ENCODE results near the gene ACD.

ACD gene

DNA sequence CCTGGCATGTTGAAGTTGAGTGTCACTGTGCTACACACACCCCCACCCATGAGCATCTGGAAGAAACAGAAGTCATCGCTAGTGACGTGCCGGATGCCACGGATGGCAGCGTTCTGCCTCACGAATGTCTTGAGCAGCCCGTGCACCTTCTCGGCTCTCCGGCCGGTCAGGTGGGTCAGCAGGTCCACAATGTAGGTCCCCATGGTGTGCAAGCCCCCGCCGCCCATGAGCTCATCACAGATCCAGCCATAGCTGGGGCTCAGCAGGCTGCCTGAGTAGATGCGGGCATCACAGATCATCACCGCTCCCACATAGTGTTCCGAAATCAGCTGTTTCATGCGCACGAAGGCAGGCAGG, 15.5 kb upstream of the ACD start:
- H3K27ac ChIP-seq: peak overlapping the region; percentile 86
- TF ChIP-seq, protein P1, sequence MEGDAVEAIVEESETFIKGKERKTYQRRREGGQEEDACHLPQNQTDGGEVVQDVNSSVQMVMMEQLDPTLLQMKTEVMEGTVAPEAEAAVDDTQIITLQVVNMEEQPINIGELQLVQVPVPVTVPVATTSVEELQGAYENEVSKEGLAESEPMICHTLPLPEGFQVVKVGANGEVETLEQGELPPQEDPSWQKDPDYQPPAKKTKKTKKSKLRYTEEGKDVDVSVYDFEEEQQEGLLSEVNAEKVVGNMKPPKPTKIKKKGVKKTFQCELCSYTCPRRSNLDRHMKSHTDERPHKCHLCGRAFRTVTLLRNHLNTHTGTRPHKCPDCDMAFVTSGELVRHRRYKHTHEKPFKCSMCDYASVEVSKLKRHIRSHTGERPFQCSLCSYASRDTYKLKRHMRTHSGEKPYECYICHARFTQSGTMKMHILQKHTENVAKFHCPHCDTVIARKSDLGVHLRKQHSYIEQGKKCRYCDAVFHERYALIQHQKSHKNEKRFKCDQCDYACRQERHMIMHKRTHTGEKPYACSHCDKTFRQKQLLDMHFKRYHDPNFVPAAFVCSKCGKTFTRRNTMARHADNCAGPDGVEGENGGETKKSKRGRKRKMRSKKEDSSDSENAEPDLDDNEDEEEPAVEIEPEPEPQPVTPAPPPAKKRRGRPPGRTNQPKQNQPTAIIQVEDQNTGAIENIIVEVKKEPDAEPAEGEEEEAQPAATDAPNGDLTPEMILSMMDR (conservative IDR thresholded peaks at IDR 0.05): no peak
- no peak for TF ChIP-seq ZFX (IDR thresholded peaks at IDR 0.05)

DNA sequence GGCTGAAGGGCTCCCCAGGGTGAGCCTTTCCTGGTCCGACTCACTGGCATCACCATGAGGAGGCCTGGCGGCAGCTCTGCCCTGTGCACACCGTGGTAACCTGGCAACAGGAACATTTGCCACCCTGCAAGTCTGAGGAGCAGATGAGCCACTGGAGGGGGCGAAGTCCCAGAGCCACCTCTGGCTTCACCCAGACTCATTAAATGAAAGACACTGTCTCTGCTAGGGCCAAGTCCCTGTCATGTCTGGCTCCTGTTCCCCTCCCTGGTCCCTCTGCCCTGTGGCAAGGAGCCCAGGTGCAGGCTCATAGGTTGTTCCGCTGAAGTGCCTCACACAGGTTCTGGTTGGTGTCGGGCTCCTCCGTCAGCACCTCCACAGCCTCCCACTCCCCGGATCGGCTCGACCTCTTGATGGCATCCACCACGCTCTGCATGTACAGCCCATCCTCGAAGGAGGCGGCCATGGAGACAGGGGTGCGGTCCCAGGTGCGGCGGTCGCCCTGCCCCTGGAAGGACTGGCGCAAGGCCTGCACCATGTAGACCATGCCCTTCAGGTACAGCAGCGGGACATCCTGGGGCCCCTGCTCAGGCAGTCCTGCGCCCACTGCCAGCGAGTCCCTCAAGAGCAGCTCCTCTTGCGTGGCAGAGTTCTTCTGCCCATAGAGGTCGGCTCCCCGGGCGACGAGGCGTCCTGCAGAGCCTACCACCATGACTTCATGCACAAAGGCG, 15.0 kb upstream of the ACD start:
- TF ChIP-seq, protein P1 (conservative IDR thresholded peaks at IDR 0.05): no peak
- no peak for TF ChIP-seq ZFX (IDR thresholded peaks at IDR 0.05)
- H3K27ac ChIP-seq: peak overlapping the region; percentile 86

DNA sequence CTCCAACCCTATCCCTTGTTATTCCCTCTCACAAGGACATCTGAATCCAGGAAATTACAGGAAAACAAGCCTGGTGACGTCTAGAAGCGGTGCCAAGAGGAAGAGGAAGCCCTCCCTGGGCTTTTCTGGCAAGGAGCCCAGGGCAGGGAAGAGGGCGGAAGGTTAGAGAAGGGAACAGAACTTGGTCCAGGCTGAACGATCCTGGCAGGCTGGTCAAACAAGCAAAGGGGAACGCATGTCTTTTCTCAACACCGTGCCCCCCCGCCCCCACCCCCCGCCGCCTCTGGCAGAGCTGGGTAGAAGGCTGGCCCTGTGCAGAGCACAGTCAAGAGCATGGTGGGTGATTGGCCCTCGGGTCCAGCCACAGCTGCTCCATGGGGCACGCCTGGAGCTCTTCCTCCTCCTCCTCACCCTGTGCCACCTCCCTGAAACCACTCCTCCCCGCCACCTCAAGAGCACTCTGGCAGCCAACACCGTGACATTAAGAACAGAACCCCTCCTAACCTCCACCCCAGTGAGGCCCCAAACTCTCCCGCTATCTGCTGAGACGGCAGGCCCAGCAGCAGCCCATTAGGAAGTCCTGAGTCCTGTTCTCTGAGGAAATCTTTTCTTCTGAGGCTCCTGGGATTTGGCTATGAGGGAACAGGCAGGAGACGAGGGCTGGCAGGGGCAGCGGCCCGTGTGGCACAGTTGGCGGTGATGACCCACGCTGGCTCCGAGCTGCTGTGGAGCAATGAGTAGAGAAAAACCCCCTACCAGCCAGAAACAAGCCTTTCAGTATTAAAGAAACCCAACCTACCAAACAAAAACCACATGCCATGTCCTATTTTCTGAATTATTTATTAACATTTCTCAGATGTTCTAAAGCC, 13.9 kb upstream of the ACD start:
- peak overlapping the region; percentile 86 for H3K27ac ChIP-seq

DNA sequence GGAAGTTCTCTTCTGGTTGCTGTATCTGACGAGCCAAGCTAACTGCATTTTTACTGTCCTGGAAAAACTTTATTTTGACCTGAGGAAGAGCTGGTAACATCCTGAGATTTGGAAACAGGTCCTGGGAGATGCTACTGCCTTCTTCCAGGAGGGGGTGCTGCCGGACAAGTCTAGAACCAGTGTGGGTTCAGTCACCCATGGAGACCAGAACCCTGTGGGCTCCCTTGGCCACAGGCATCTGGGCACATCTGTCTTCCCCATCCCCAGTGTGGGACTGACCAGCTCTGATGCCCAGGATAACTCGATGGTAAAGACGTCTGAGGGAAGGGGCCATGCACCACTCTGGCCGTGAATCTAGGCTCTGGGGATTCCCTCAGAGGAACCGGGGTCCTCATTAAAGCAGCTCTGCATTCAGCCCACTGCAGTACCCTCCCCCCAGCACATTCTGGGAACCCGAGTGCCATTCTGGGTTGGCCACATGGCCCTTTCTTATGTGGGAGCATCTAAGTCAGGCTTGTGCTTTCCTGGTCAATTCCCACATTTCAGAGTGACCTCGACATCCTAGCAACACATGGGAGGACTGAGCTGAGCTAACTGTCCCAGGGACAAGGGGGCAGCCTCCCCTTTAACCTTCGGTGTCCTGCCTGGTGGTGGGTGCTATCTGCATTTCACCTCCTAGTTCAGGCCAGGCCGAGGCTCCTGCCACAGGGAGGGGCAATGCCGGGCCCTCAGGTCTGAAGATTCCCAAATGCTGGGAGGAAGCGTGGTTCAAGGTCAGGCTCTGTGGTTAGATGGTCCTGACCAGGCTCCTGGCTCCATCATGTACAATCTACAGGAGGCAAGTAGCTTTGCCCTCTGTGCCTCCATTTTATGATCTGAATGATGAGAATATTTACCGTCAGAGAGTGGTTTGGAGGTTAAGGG, 12.9 kb upstream of the ACD start:
- peak overlapping the region; percentile 86 for H3K27ac ChIP-seq
- TF ChIP-seq, protein P1 (conservative IDR thresholded peaks at IDR 0.05): peak; percentile 86
- no peak for TF ChIP-seq ZFX (IDR thresholded peaks at IDR 0.05)

More for the DNA sequence above, 13.9 kb upstream of the ACD start:
- TF ChIP-seq, protein P1 (conservative IDR thresholded peaks at IDR 0.05): no peak
- TF ChIP-seq ZFX (IDR thresholded peaks at IDR 0.05): no peak

DNA sequence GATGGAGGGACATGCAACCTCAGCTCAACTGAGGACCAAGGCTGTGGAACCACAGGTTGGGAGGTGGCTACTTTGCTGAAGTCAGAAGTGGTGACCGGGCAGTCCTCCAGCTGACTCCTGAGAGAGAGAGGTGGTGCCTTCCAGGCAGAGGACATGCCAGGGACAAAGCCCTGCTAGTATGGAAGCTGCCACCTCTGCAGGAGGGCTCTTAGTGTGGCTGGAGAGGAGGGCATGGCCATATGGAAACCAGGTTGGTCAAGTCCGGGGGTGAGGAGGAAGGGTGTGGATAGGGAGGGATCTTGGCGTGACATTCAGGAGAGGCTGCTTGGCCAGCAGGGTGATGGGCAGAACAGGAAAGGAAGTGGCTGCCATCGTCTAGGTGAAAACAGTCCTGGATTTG, 12.2 kb upstream of the ACD start:
- TF ChIP-seq, protein P1 (conservative IDR thresholded peaks at IDR 0.05): no peak
- no peak for TF ChIP-seq ZFX (IDR thresholded peaks at IDR 0.05)
- H3K27ac ChIP-seq: peak overlapping the region; percentile 86

DNA sequence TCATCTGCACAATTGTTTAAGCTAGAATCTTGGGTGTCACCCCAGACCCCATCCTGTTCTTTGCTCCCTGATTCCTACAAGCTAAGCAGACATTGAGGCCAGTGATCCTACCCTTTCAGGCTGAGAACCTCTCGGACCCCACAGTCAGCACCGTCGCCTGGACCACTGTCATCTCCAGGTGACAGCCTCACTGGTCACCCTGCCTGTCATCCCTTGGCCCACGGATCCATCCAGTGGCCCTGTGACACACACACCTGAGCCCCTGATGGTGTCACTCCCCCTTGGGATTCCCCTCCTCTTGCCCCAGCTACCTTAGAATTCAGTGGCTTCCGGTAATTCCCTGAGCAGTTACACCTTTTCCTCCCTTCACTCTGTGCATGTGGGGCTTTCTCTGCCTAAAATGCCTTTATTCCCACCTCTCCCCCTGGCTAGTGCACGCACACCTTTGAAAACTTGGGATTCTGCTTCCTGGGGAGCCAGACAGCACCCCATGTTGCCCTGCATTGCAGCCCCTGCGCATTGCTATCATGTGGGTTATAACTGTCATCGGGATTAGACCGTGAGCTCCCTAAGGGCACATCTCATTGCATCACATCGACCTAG, 9.5 kb upstream of the ACD start:
- TF ChIP-seq, protein P1 (conservative IDR thresholded peaks at IDR 0.05): no peak
- no peak for TF ChIP-seq ZFX (IDR thresholded peaks at IDR 0.05)

More for the DNA sequence above, 9.5 kb upstream of the ACD start:
- H3K27ac ChIP-seq: no peak overlapping the region

Data from C4-2B (cell line).